GM19099 (cell line): ENCODE data around the gene IAH1.
A peak's percentile ranks its signal among the peaks of the same experiment; 100 is the strongest.

Experiments used
- POLR2A ChIP-seq: IDR thresholded peaks from 3 replicates; pipeline ENCODE4 v1.6.1; 2011; ENCODE audit warnings: low read depth; ENCODE audit not compliant: insufficient read length; ENCODE audit errors: extremely low read depth

The IAH1 gene, protein sequence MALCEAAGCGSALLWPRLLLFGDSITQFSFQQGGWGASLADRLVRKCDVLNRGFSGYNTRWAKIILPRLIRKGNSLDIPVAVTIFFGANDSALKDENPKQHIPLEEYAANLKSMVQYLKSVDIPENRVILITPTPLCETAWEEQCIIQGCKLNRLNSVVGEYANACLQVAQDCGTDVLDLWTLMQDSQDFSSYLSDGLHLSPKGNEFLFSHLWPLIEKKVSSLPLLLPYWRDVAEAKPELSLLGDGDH

DNA sequence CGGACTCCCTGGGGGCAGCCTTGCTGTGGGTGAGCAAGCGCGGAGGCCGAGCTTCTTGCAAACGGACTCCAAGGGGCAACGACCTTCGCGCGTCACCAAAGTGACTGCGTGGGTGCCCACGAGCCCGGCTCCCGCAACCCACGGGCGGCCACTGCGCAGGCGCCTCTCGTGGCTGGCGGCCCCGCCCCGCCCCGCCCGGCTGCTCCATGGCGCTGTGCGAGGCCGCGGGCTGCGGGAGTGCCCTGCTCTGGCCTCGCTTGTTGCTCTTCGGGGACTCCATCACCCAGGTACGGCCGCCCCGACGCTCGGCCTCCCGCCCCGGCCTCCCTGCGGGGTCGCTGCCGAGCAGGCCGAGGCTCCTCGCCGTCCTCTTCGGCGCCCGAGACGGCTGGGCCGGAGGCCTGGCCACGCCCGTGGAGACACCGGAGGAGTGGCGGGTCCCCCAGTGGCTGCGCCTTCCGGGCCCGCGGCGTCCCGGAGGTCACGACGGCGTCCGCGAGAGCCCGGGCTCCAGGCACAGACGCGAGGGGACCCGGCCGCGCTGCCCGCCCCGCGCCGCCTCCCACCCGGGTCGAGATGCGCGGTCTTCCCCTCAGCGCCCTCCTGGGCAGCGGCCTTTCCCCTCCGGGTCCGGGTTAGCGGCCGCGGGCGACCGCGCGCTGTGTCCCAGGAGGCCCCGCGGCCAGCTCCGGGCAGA is at the start of gene IAH1:
IAH1 (plus strand) TSS at position 191 of the 697 bp plus-strand sequence; CDS start at position 207, 16 bp downstream.
- peak; percentile 78 for TF ChIP-seq POLR2A

DNA sequence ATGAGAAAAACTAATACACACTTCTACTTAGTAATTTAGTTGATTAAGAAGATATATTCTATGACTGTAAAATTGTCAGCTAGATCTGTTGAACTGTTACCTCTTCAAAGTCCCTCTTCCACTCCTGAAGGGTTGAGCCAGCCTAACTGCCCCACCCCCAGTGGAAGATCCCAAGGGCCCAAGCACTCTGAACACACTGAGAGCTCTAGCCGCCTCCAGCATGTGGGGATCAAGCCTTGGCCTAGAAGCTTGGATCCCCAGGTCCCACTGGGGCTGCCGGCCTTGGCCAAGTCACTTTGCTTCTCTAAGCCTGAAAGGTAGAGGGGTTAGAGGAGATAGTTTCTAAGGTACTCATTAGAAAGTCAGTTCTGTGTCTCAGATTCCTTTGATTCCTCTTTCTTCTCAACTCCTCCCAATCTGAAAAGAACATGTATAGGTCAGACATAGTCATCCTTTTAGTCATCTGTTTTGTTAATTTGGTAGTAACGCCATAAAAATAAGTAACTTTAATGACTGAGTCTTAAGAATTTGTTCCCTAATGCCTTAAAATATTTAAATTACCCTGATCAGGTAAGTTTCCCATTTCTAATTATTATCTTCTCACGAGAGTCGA is 45.3 kb upstream of the IAH1 start:
- TF ChIP-seq POLR2A: no peak

- no peak for TF ChIP-seq POLR2A
Observed at GRCh38 chr2:9430316-9431293, 43.7 kb upstream of the IAH1 start.

DNA sequence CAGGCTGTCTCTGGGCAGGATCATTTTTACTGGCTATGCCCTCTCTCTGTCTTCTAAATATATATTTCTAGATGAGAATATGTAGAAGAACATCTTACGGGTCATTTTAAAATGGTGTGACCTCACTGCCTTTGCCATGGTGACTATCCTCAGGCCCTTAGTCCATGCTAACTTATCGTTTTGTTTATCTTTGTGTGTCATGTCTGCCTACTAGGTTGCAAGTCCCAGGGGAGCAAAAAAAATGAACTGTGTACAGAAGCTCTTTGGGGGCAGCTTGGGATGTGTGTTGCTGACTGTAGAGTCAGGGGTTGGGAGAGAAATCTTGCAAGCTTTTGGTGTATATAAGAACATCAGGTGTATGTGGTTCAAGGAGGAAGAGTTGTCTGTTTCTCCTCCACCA is 39.9 kb upstream of the IAH1 start:
- TF ChIP-seq POLR2A: no peak

DNA sequence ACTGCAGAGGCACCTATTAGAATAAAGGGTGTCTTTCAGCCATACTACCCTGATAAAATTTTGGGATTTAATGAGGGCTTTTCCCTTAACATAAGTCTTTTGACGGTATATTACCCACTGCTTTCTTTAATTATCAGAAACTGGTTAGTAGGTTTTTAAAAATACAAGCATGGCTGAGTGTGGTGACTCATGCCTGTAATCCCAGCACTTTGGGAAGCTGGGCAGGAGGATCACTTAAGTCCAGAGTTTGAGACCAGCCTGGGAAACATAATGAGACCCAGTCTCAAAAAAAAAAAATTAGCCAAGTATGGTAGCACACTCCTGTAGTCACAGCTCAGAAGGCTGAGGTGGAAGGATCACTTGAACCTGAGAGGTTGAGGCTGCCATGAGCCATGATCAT is 34.8 kb upstream of the IAH1 start:
- TF ChIP-seq POLR2A: no peak

GRCh38 chr2:9440058-9440727 is 34.2 kb upstream of the IAH1 start:
- TF ChIP-seq POLR2A: no peak

DNA sequence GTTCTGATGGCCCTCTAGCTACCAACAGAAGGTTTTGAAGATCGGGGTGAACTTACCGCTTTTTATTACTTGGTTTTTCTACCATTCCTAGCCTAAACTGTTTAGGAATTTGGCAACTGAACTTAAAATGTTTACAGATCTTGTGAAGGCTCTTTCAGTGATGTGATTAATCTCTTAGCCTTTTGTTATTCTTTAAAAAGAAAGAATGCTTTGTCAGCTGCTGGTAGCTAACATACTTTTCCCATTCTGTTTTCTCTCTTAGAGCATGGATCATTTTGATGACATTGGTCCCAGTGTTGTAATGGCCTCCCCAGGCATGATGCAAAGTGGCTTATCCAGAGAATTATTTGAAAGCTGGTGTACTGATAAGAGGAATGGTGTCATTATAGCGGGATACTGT is 32.8 kb upstream of the IAH1 start:
- TF ChIP-seq POLR2A: no peak

GRCh38 chr2:9443526-9443925 is 30.8 kb upstream of the IAH1 start:
- no peak for TF ChIP-seq POLR2A

GRCh38 chr2:9445089-9445488 is 29.3 kb upstream of the IAH1 start:
- TF ChIP-seq POLR2A: no peak

- TF ChIP-seq POLR2A: no peak
Observed at GRCh38 chr2:9451231-9451630, 23.1 kb upstream of the IAH1 start.

DNA sequence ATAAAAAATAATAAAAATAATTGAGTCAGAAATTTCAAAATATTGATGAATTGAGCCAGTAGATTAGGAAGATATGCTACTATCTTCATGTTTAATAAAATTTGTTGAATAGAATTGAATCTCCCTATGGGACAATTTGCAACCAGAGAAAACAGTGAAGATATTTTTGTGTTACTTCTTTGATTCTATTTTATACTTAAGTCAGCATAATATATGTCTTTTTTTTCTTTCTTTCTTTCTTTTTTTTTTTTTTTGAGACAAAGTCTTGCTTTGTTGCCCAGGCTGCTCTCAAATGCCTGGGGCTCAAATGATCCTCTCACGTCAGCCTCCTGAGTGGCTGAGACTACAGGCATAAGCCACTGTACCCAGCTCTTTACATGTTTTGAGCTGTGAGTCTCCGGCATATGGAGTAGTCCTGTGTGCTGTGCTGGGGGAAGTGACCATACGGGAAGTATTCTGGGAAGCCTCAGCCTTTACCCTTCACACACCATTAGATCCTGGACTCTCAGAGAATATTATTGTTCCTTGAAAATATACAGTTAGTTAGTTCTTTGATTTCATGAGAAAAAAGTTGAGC is 13.8 kb upstream of the IAH1 start:
- no peak for TF ChIP-seq POLR2A

DNA sequence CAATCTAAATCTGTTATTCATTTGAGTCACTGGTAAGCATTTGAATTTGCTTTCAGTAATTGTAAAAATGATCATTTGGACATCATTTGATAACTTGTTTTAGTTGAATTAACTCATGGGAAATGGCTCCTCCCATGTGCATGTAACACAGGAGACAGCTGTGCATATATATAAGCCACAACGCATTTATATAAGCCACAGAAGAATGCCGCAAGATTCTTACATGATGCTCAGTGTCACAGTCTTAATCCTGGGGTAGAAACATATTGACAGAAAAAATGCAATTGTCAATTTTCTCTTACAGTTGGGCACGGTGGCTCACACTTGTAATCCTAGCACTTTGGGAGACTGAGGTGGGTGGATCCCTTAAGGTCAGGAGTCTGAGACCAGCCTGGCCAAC is 13.3 kb upstream of the IAH1 start:
- no peak for TF ChIP-seq POLR2A

GRCh38 chr2:9462313-9462712 is 12.0 kb upstream of the IAH1 start:
- no peak for TF ChIP-seq POLR2A
